ENCODE results near the gene NEK6.

The NEK6 gene

GRCh38 chr9:124281931-124282371 is 24.2 kb downstream of the NEK6 start:
- no peak overlapping the region for H3K4me3 ChIP-seq (ENCODE audit: control insufficient read depth, low read depth, low read length)
- TF ChIP-seq CTCF (conservative IDR thresholded peaks at IDR 0.05; ENCODE audit: control insufficient read depth, insufficient read depth, low read depth, low read length), result no peak
- peak; percentile 50 for DNase-seq (ENCODE audit: low read depth)

GRCh38 chr9:124282442-124283227 is 24.9 kb downstream of the NEK6 start:
- H3K4me3 ChIP-seq (ENCODE audit: control insufficient read depth, low read depth, low read length), result no peak overlapping the region
- DNase-seq (ENCODE audit: low read depth), result peak; percentile 87
- TF ChIP-seq CTCF (conservative IDR thresholded peaks at IDR 0.05; ENCODE audit: control insufficient read depth, insufficient read depth, low read depth, low read length), result no peak

- H3K4me3 ChIP-seq (ENCODE audit: control insufficient read depth, low read depth, low read length), result no peak overlapping the region
- DNase-seq (ENCODE audit: low read depth), result no peak
- no peak for TF ChIP-seq CTCF (conservative IDR thresholded peaks at IDR 0.05; ENCODE audit: control insufficient read depth, insufficient read depth, low read depth, low read length)
Observed at GRCh38 chr9:124283228-124283814, 25.6 kb downstream of the NEK6 start.

- DNase-seq (ENCODE audit: low read depth), result peak; percentile 43
- TF ChIP-seq CTCF (conservative IDR thresholded peaks at IDR 0.05; ENCODE audit: control insufficient read depth, insufficient read depth, low read depth, low read length), result no peak
- H3K4me3 ChIP-seq (ENCODE audit: control insufficient read depth, low read depth, low read length), result no peak overlapping the region
Observed at GRCh38 chr9:124284237-124284831, 26.6 kb downstream of the NEK6 start.

GRCh38 chr9:124284940-124285441 is 27.2 kb downstream of the NEK6 start:
- no peak overlapping the region for H3K4me3 ChIP-seq (ENCODE audit: control insufficient read depth, low read depth, low read length)
- DNase-seq (ENCODE audit: low read depth), result peak; percentile 57
- no peak for TF ChIP-seq CTCF (conservative IDR thresholded peaks at IDR 0.05; ENCODE audit: control insufficient read depth, insufficient read depth, low read depth, low read length)

GRCh38 chr9:124285490-124285889 is 27.7 kb downstream of the NEK6 start:
- no peak for DNase-seq (ENCODE audit: low read depth)
- H3K4me3 ChIP-seq (ENCODE audit: control insufficient read depth, low read depth, low read length), result no peak overlapping the region
- TF ChIP-seq CTCF (conservative IDR thresholded peaks at IDR 0.05; ENCODE audit: control insufficient read depth, insufficient read depth, low read depth, low read length), result no peak
